Hematopoietic multipotent progenitor cell treated with erythropoietin and hydrocortisone succinate and interleukin-3 and kit ligand, for 4 days (in vitro differentiated cells): Measurements from ENCODE around the gene EXD1.
"Not testable (repeated sequence)": the region's sequence is repeated elsewhere in the genome, so short reads cannot be mapped to it uniquely, and the experiment has no call there.

Experiments
- DNase-seq: peaks from one replicate; pipeline ENCODE4 v3.0.0-alpha.2; 2015

EXD1 gene

GRCh38 chr15:41230345-41230649 is 260 bp downstream of the EXD1 start:
- no peak for DNase-seq

DNA sequence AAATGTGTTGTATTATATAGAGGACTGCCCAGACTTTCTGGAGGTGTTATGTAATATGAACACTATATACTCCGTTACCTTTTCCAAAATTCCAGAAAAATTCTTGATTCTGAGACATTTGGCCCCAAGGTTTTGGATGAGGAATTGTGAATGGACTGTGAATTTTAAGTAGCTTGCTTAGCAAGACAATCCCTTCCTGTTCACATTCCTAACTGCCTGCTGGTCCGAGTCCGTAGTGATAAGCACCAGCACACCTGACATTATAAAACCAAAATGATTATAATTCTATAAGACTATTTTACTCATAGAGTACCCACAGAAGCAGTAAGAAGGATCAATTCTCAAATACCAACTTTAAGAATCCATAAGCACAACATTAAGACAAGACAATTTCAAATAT is 11.2 kb downstream of the EXD1 start:
- DNase-seq, result no peak

GRCh38 chr15:41218851-41219250 is 11.7 kb downstream of the EXD1 start:
- DNase-seq, result no peak

GRCh38 chr15:41215708-41216107 is 14.8 kb downstream of the EXD1 start:
- DNase-seq, result peak; percentile 66

DNA sequence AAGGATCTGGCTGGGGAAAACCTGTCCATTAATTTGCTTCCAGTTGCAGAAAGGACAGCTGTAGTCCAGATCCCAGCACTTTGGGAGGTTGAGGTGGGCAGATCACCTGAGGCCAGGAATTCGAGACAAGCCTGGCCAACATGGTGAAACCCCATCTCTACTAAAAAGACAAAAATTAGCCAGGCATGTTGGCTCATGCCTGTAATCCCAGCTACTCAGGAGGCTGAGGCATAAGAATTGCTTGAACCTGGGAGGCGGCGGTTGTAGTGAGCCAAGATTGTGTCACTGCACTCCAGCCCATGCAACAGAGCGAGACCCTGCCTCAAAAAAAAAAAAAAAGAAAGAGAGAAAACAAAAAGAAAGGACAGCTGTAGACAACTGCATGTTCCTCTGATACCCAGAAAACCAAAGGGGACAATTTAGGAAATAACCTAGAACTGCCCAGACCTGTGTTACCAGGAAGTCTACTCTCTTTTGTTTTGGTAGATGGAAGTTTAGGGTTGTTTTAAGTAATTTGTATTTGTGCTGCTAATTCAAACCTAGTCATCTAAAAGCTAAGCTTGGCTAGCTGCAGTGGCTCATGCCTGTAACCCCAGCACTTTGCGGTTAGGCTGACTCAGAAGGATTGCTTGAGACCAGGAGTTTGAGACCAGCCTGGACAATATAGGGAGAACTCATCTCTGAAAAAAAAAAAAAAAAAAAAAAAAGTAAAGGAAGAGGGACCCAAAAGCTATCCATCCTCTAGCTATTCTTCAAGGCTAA is 22.7 kb downstream of the EXD1 start:
- DNase-seq, result no peak

DNA sequence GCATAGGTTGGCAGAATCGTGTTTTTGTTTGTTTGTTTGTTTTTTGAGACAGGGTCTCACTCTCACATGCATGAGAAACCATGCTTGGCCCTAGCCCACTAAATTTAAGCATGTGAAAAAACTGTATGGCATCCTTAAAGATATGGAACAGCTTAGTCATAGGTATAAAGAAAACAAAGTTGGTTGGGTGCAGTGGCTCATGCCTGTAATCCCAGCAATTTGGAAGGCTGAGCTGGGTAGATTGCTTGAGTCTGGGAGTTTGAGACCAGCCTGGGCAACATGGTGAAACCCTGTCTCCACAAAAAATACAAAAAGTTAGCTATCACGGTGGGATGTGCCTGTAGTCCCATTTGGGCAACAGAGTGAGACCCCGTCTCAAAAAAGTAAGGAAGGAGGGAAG is 25.2 kb downstream of the EXD1 start:
- no peak for DNase-seq

DNA sequence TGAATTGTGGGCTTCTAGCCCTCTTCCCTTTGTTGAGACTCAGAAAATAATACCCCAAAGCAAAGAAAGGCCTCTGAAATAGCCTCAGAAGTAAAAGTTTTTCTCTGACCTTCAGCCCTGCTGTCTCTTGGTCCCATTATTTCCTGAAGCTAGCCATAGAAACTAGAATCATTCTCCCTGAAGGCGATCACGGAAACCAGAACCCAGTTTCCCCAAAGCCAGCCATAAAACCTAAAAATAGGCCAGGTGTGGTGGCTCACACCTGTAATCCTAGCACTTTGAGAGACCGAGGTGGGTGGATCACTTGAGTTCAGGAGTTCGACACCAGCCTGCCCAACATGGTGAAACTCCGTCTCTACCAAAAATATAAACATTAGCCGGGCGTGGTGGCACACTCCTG is 27.2 kb downstream of the EXD1 start:
- no peak for DNase-seq

GRCh38 chr15:41199470-41199869 is 31.1 kb downstream of the EXD1 start:
- DNase-seq, result no peak

DNA sequence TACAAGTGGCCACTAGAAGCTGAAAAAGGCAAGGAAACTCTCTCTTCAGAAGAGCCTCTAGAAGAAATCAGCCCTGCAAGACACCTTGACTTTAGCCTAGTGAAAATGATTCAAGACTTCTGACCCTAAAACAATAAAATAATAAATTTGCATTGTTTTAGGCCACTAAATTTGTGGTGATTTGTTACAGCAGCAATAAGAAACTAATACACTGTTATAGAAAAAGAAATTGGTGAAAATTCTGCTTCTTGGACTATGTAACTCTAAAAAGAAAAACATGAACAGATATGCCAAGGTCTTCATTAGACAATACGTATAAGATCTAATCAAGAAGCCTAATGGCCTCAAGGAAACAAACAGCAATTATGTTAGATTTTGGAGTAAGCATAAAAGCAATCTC is 36.1 kb downstream of the EXD1 start:
- no peak for DNase-seq

DNA sequence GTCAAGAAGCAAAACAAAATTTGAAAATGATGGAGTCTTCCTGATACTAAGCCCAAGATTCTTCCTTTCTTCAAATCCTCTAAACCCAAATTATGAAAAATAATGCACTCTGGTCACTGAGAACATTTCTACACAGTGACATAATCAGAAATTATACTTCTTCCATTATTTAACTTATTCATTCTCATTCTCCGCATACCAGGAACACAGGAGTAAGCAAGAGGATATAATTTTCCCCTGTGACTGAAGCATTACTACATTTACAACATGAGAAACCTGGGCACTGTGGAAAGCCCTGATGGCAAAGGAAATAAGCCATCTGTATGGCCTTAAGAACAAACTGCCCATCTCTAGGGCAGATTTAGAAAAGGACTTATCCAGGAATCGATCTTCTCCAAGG is 47.0 kb downstream of the EXD1 start:
- no peak for DNase-seq

GRCh38 chr15:41182266-41182665 is 48.3 kb downstream of the EXD1 start:
- no peak for DNase-seq

DNA sequence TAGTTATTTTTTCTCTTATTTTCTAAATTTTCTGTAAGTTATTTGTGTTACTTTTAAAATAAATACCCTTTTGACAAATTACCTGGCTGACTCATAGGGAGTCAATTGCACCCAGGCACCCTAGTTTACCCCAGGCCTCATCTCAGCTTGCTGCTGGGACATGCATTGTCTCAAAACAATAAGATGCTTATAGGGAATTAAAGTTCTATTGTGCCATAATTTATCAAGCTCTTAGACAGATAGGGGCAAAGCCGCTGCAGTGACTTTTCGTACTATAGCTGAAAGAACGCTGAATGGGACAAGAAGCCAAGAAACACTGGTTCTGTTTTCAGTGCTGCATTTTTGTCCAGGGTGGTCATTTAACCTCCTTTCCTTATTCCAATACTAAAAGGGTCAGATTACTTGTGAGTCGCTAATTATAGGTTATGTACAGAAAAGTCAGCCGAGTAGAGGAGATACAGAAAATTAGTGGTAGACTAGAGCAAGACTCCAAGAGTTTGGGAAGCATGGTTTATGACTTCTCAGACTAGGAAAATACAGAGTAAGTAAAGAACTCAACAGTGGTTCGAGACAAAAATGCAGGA is 50.3 kb downstream of the EXD1 start:
- no peak for DNase-seq

- peak; percentile 71 for DNase-seq
These were observed 60.8 kb downstream of the EXD1 start for GRCh38 chr15:41169781-41170180.

GRCh38 chr15:41169086-41169485 is 61.5 kb downstream of the EXD1 start:
- DNase-seq, result no peak

GRCh38 chr15:41161736-41162135 is 68.8 kb downstream of the EXD1 start:
- no peak for DNase-seq

GRCh38 chr15:41161336-41161735 is 69.2 kb downstream of the EXD1 start:
- peak; percentile 13 for DNase-seq

GRCh38 chr15:41160639-41161315 is 69.8 kb downstream of the EXD1 start:
- no peak for DNase-seq

DNA sequence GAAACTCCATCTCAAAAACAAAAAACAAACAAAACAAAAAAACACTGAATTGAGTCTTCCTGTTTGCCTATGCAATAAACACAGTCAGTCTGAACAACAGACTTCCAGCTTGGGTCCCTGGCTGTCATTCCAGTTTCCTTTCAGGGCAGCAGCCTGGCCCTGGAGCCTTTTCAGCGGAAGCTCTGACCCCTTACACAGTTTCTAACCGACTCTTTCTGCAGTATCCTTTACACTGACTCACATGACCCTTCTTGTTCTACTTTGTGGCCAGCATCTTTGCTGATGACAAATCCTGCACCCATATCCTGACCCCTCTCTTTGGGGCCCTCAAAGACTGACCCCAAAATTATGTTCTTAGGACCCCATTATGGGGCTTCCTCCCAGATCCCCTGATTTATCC is 76.1 kb downstream of the EXD1 start:
- DNase-seq, result no peak

GRCh38 chr15:41153733-41154132 is 76.8 kb downstream of the EXD1 start:
- no peak for DNase-seq

GRCh38 chr15:41151451-41152005 is 79.0 kb downstream of the EXD1 start:
- no peak for DNase-seq

DNA sequence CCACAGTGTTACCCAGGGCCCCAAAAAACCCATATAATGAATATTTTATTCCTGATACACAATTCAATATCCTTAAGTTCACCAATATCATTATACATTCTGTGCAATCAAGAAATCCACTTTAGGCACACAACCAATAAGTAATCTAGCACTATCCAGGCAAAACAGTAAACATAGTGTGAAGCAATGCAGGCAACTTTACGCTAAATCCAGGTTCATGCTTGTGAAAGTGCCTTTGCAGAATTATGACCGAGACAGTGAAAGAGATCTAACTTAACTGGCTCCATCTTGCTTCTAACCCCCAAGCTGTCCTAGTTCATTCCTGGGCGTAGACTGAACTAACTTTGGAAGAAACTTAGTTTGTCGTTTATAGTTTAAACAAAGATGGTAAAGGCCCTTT is 80.3 kb downstream of the EXD1 start:
- no peak for DNase-seq

GRCh38 chr15:41148065-41148464 is 82.5 kb downstream of the EXD1 start:
- DNase-seq, result no peak

DNA sequence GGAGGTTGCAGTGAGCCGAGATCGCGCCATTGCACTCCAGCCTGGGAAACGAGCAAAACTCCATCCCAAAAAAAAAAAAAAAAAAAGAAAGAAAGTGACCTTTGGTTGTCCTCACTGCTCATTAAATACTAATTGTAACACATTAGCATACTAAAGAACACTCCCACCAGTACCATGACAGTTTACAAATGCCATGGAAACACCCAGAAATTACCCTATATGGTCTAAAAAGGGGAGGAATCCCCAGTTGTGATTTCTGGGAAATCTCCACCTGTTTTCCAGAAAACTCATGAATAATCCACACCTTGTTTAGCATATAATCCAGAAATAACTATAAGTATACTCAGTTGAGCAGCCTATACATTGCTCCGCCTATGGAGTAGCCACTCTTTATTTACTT is 90.9 kb downstream of the EXD1 start:
- DNase-seq, result no peak

- not testable (repeated sequence) for DNase-seq
These were observed 91.4 kb downstream of the EXD1 start for GRCh38 chr15:41139112-41139511.
